HCT116 (cell line): ENCODE measurements around the gene RGS17. TPM values are rescaled to one million over a fixed set of nuclear protein-coding genes. Genes with fewer than 3 reads are reported as not detected.

ENCODE experiments used
- ATAC-seq: fragments of 200-7000 bp; cut with Tn5 transposase; 2 replicates; pipeline ENCODE4 v1.9.1; 2020; ENCODE audit warnings: mild to moderate bottlenecking, moderate library complexity
- BruUV-seq: library from RNA; stranded (reverse); fragments of 400-500 nt; replicated peaks from 2 replicates; lab custom pipeline; 2021; lab: Mats Ljungman, UMichigan
- CTCF ChIA-PET: fragments of 300-600 bp; sonication (Branson Sonifier 250); formaldehyde crosslinking; loops from one replicate; lab custom pipeline; 2021; ENCODE audit warnings: antibody characterized with exemption; lab: Charles Lee
- POLR2A ChIA-PET: fragments of 300-600, 350-600 bp; sonication (Branson Sonifier 250); formaldehyde crosslinking; loops from one replicate; lab custom pipeline; 2021; ENCODE audit warnings: antibody characterized with exemption; lab: Charles Lee
- RAD21 ChIA-PET, 2 experiments: fragments of 300-600 bp; sonication (Branson Sonifier 250); formaldehyde crosslinking; loops; one replicate each; lab custom pipeline; 2023; ENCODE audit warnings: low total read pairs in 2 of 2; ENCODE audit not compliant: uncharacterized antibody in 2 of 2, unreplicated experiment in 2 of 2, low non-redundant PET in 1 of 2; lab: Charles Lee
- DNase-seq: peaks from one replicate; pipeline ENCODE4 v3.0.0-alpha.2; 2010; ENCODE audit warnings: low read depth, low spot score
- H2AFZ ChIP-seq: fragments of 200-600 bp; shearing (Covaris generic), sonication (generic); 2 replicates; pipeline ENCODE4 v1.6.1; 2017; ENCODE audit warnings: low read depth, mixed run types, mixed read lengths, antibody characterized with exemption, low read length; ENCODE audit not compliant: poor library complexity, severe bottlenecking
- H3K27ac ChIP-seq: 2 replicates; pipeline ENCODE4 v1.5.1; 2012; ENCODE audit warnings: low read depth, low read length
- H3K27me3 ChIP-seq: fragments of 200-600 bp; sonication (generic); 2 replicates; pipeline ENCODE4 v1.6.1; 2016; ENCODE audit warnings: mixed run types, low read length, mixed read lengths; ENCODE audit not compliant: insufficient read depth
- H3K36me3 ChIP-seq, 2 experiments: fragments of 200-500 bp in 1 of 2; fragments of 200-600 bp in 1 of 2; sonication (Bioruptor generic) in 1 of 2; sonication (generic) in 1 of 2; 2 replicates each; pipeline versions ENCODE4 v1.5.1 to v1.6.1; 2014 to 2016; ENCODE audit warnings: low read length in 2 of 2, inconsistent platforms in 1 of 2, mixed read lengths in 1 of 2, mixed run types in 1 of 2; ENCODE audit not compliant: insufficient read depth in 2 of 2, control insufficient read depth in 1 of 2
- H3K4me1 ChIP-seq, 2 experiments: fragments of 200-600 bp in 1 of 2; sonication (generic) in 1 of 2; 2 replicates each; pipeline versions ENCODE4 v1.5.1 to v1.6.1; 2012 to 2017; ENCODE audit warnings: low read length in 2 of 2, inconsistent platforms in 1 of 2, mild to moderate bottlenecking in 1 of 2, mixed read lengths in 1 of 2, mixed run types in 1 of 2, moderate library complexity in 1 of 2; ENCODE audit not compliant: insufficient read depth in 2 of 2, control insufficient read depth in 1 of 2
- H3K4me2 ChIP-seq: fragments of 200-600 bp; sonication (generic); 2 replicates; pipeline ENCODE4 v1.6.1; 2017; ENCODE audit warnings: mixed run types, low read length, mixed read lengths
- H3K4me3 ChIP-seq, 2 experiments: fragments of 200-600 bp in 1 of 2; sonication (generic) in 1 of 2; replicated peaks in 1 of 2; 2 replicates each; pipeline ENCODE4 v1.5.1; 2011 to 2016; ENCODE audit warnings: low read length in 2 of 2, control low read depth in 1 of 2, low read depth in 1 of 2, mild to moderate bottlenecking in 1 of 2, mixed read lengths in 1 of 2, mixed run types in 1 of 2
- H3K79me2 ChIP-seq: fragments of 200-600 bp; sonication (generic); 2 replicates; pipeline ENCODE4 v1.6.1; 2017; ENCODE audit warnings: mild to moderate bottlenecking, mixed run types, low read length, moderate library complexity, mixed read lengths; ENCODE audit not compliant: insufficient read depth
- H3K9ac ChIP-seq: fragments of 200-600 bp; sonication (generic); 2 replicates; pipeline ENCODE4 v1.6.1; 2016; ENCODE audit warnings: low read length, mixed read lengths
- H3K9me2 ChIP-seq: fragments of 200-600 bp; sonication (generic), shearing (Covaris generic); 2 replicates; pipeline ENCODE4 v1.6.1; 2017; ENCODE audit warnings: mixed run types, mild to moderate bottlenecking, moderate library complexity; ENCODE audit not compliant: insufficient read depth
- H3K9me3 ChIP-seq, 2 experiments: fragments of 200-500 bp in 1 of 2; fragments of 200-600 bp in 1 of 2; sonication (Bioruptor generic) in 1 of 2; sonication (generic) in 1 of 2; 2 replicates each; pipeline ENCODE4 v1.6.1; 2014 to 2017; ENCODE audit warnings: low read length in 2 of 2, mixed read lengths in 2 of 2, inconsistent platforms in 1 of 2, low read depth in 1 of 2, mild to moderate bottlenecking in 1 of 2, mixed run types in 1 of 2, moderate library complexity in 1 of 2; ENCODE audit not compliant: control insufficient read depth in 1 of 2, insufficient read depth in 1 of 2
- H4K20me1 ChIP-seq: fragments of 200-600 bp; sonication (generic), shearing (Covaris generic); 2 replicates; pipeline ENCODE4 v1.6.1; 2017; ENCODE audit warnings: mixed run types, mild to moderate bottlenecking, moderate library complexity; ENCODE audit not compliant: insufficient read depth
- ELF1 ChIP-seq: IDR thresholded peaks from 2 replicates; pipeline ENCODE4 v1.6.1; 2012; ENCODE audit warnings: low read depth, borderline replicate concordance
- FOSL1 ChIP-seq: IDR thresholded peaks from 2 replicates; pipeline ENCODE4 v1.6.1; 2012; ENCODE audit warnings: low read depth
- POLR2A ChIP-seq: IDR thresholded peaks from 2 replicates; pipeline ENCODE4 v1.7.0; 2011; ENCODE audit warnings: borderline replicate concordance; ENCODE audit not compliant: insufficient read depth, insufficient read length; ENCODE audit errors: extremely low read depth
- SIN3A ChIP-seq: IDR thresholded peaks from 2 replicates; pipeline ENCODE4 v1.6.1; 2012; ENCODE audit warnings: low read depth
- SRF ChIP-seq: IDR thresholded peaks from 2 replicates; pipeline ENCODE4 v1.6.1; 2012; ENCODE audit warnings: low read depth
- intact Hi-C: fragments of 100-400 bp; cut with micrococcal nuclease; formaldehyde crosslinking; loops from 2 replicates; pipeline ENCODE4 v1.10.0; 2022
- total RNA-seq: library from RNA; stranded (reverse); gene quantifications from one replicate; pipeline ENCODE4 v1.2.1, GENCODE V29; 2021; ENCODE audit not compliant: unreplicated experiment
- TF ChIP-seq, protein P1 (sequence below): IDR thresholded peaks from 2 replicates; pipeline ENCODE4 v1.6.1; 2011; ENCODE audit warnings: mild to moderate bottlenecking, low read length, moderate library complexity; ENCODE audit not compliant: insufficient replicate concordance; ENCODE audit errors: extremely low read depth
- TF ChIP-seq, protein P2 (sequence below): IDR thresholded peaks from 2 replicates; pipeline ENCODE4 v1.6.1; 2012
- TF ChIP-seq, protein P3 (sequence below): IDR thresholded peaks from 2 replicates; pipeline ENCODE4 v1.6.1; 2012
- TF ChIP-seq, protein P4 (sequence below): IDR thresholded peaks from 2 replicates; pipeline ENCODE4 v1.6.1; 2012; ENCODE audit warnings: low read depth

Gene RGS17
- total RNA-seq, 1 experiment from 2014 or later = 3.9 TPM

DNA sequence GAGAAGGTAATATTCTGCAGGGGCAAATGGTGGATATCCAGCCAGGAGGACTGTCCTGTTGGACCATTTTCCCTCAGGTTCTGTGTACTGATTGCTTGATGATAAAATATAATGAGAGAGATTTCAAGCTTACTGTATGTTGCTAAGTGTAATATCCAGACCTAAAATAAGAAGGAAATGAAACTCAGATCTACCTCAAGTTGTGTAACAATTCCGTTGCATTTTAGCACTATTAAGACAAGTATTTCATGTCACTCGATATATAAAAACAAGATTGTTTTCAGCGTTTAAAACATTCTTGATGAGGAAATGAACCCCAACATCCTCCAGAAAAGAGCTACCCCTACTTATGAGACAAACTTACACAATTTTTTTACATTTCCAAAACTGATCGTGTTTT lies 57.2 kb downstream of the RGS17 start (continued):
- TF ChIP-seq, protein P1, sequence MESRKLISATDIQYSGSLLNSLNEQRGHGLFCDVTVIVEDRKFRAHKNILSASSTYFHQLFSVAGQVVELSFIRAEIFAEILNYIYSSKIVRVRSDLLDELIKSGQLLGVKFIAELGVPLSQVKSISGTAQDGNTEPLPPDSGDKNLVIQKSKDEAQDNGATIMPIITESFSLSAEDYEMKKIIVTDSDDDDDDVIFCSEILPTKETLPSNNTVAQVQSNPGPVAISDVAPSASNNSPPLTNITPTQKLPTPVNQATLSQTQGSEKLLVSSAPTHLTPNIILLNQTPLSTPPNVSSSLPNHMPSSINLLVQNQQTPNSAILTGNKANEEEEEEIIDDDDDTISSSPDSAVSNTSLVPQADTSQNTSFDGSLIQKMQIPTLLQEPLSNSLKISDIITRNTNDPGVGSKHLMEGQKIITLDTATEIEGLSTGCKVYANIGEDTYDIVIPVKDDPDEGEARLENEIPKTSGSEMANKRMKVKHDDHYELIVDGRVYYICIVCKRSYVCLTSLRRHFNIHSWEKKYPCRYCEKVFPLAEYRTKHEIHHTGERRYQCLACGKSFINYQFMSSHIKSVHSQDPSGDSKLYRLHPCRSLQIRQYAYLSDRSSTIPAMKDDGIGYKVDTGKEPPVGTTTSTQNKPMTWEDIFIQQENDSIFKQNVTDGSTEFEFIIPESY = no peak
- TF ChIP-seq, protein P2, sequence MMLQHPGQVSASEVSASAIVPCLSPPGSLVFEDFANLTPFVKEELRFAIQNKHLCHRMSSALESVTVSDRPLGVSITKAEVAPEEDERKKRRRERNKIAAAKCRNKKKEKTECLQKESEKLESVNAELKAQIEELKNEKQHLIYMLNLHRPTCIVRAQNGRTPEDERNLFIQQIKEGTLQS = no peak
- TF ChIP-seq, protein P3, sequence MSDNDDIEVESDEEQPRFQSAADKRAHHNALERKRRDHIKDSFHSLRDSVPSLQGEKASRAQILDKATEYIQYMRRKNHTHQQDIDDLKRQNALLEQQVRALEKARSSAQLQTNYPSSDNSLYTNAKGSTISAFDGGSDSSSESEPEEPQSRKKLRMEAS = no peak
- no peak for TF ChIP-seq POLR2A

DNA sequence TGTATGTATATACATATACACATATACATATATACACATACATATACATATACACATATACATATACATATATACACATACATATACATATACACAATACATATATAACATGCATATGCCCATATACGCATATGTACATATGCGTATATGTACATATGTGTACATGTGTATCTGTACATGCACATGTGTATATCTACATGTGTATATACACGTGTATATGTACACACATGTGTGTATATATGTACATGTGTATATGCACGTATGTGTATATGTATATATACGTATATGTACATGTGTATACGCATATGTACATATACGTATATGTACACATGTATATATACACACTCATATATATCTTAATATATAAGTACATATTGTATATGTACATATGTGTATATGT lies 60.3 kb downstream of the RGS17 start:
- Histone ChIP-seq H3K4me2 (no peak overlapping the region), H3K9me3 (no peaks in the 10 kb centered on the region), H3K79me2 (no peaks in the 10 kb centered on the region), H3K9ac (no peak overlapping the region), H4K20me1 (no peaks in the 10 kb centered on the region), H3K27me3 (no peaks in the 10 kb centered on the region), H3K27ac (no peak overlapping the region), H3K4me1 (no peaks in the 10 kb centered on the region), H2AFZ (no peak overlapping the region), H3K36me3 (no peaks in the 10 kb centered on the region), H3K9me2 (no peaks in the 10 kb centered on the region), H3K4me3 (no peak overlapping the region)
- no peak for TF ChIP-seq SRF
- TF ChIP-seq, protein P1 = no peak
- no peak for TF ChIP-seq POLR2A
- TF ChIP-seq FOSL1 = no peak
- TF ChIP-seq, protein P2 = no peak
- TF ChIP-seq SIN3A = no peak
- no peak for TF ChIP-seq ELF1
- TF ChIP-seq, protein P4, sequence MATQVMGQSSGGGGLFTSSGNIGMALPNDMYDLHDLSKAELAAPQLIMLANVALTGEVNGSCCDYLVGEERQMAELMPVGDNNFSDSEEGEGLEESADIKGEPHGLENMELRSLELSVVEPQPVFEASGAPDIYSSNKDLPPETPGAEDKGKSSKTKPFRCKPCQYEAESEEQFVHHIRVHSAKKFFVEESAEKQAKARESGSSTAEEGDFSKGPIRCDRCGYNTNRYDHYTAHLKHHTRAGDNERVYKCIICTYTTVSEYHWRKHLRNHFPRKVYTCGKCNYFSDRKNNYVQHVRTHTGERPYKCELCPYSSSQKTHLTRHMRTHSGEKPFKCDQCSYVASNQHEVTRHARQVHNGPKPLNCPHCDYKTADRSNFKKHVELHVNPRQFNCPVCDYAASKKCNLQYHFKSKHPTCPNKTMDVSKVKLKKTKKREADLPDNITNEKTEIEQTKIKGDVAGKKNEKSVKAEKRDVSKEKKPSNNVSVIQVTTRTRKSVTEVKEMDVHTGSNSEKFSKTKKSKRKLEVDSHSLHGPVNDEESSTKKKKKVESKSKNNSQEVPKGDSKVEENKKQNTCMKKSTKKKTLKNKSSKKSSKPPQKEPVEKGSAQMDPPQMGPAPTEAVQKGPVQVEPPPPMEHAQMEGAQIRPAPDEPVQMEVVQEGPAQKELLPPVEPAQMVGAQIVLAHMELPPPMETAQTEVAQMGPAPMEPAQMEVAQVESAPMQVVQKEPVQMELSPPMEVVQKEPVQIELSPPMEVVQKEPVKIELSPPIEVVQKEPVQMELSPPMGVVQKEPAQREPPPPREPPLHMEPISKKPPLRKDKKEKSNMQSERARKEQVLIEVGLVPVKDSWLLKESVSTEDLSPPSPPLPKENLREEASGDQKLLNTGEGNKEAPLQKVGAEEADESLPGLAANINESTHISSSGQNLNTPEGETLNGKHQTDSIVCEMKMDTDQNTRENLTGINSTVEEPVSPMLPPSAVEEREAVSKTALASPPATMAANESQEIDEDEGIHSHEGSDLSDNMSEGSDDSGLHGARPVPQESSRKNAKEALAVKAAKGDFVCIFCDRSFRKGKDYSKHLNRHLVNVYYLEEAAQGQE = no peak
- POLR2A ChIA-PET = no interaction called here
- RAD21 ChIA-PET = no interaction called here
- BruUV-seq = no TSS peak
- intact Hi-C loops = no loop called here
- CTCF ChIA-PET = no interaction called here
- DNase-seq = no peak
- ATAC-seq = no peak
